Mesothelial cell of epicardium (in vitro differentiated cells): ENCODE results near the gene RAD51B. TPM values are rescaled to one million over a fixed set of nuclear protein-coding genes. Genes with fewer than 3 reads are reported as not detected.

Source experiments
- DNase-seq, 2 experiments: peaks; one replicate each; pipeline ENCODE4 v3.0.0; 2021; ENCODE audit warnings: low spot score in 2 of 2; ENCODE audit not compliant: unreplicated experiment in 2 of 2
- H3K27ac Mint-ChIP-seq: 2 replicates; pipeline ENCODE4 v1.8.0; 2021; ENCODE audit warnings: mixed read lengths
- H3K27me3 Mint-ChIP-seq: 2 replicates; pipeline ENCODE4 v1.8.0; 2021; ENCODE audit warnings: low read depth, mixed read lengths
- H3K36me3 Mint-ChIP-seq: 2 replicates; pipeline ENCODE4 v1.8.0; 2021; ENCODE audit warnings: mixed read lengths
- H3K4me1 Mint-ChIP-seq: 2 replicates; pipeline ENCODE4 v1.8.0; 2021; ENCODE audit warnings: mixed read lengths
- H3K4me3 Mint-ChIP-seq: 2 replicates; pipeline ENCODE4 v1.8.0; 2021; ENCODE audit warnings: mild to moderate bottlenecking, moderate library complexity, mixed read lengths
- H3K9me3 Mint-ChIP-seq: 2 replicates; pipeline ENCODE4 v1.8.0; 2021; ENCODE audit warnings: mixed read lengths
- CTCF ChIP-seq: fragments of 200-600 bp; sonication (generic); IDR thresholded peaks from one replicate; pipeline ENCODE4 v1.5.0; 2021; ENCODE audit warnings: antibody characterized with exemption; ENCODE audit not compliant: unreplicated experiment
- total RNA-seq: library from RNA; stranded (reverse); gene quantifications from 3 replicates; pipeline ENCODE4 v1.2.1, GENCODE V29; 2021

RAD51B gene
- total RNA-seq, 1 donor from 2014 or later = 34.7 TPM

- no peak for TF ChIP-seq CTCF
- Mint-ChIP-seq H3K4me3 (no peak overlapping the region), H3K27me3 (no peaks in the 10 kb centered on the region), H3K36me3 (no peaks in the 10 kb centered on the region), H3K4me1 (peaks cover 28% of the 10 kb centered on the region), H3K9me3 (no peaks in the 10 kb centered on the region), H3K27ac (peak overlapping the region; percentile 58)
- no peak for DNase-seq
These were observed 894.2 kb downstream of the RAD51B start for GRCh38 chr14:68713782-68714181.

GRCh38 chr14:68714991-68715924 is 895.7 kb downstream of the RAD51B start:
- Mint-ChIP-seq H3K27me3 (no peaks in the 10 kb centered on the region), H3K9me3 (peaks cover 12% of the 10 kb centered on the region), H3K27ac (no peak overlapping the region), H3K4me3 (no peak overlapping the region), H3K36me3 (no peaks in the 10 kb centered on the region), H3K4me1 (peaks cover 28% of the 10 kb centered on the region)
- DNase-seq = no peak
- no peak for TF ChIP-seq CTCF

- no peaks in the 10 kb centered on the region for H3K36me3 Mint-ChIP-seq
- H3K9me3 Mint-ChIP-seq = peaks cover 17% of the 10 kb centered on the region
- TF ChIP-seq CTCF = no peak
- H3K4me3 Mint-ChIP-seq = no peak overlapping the region
- DNase-seq = no peak
- peaks cover 27% of the 10 kb centered on the region for H3K4me1 Mint-ChIP-seq
- H3K27me3 Mint-ChIP-seq = no peaks in the 10 kb centered on the region
- H3K27ac Mint-ChIP-seq = no peak overlapping the region
These were observed 897.1 kb downstream of the RAD51B start for GRCh38 chr14:68716698-68717097.

- H3K36me3 Mint-ChIP-seq = no peaks in the 10 kb centered on the region
- no peak for DNase-seq
- H3K9me3 Mint-ChIP-seq = peaks cover 17% of the 10 kb centered on the region
- TF ChIP-seq CTCF = peak; percentile 61
- H3K4me3 Mint-ChIP-seq = no peak overlapping the region
- no peak overlapping the region for H3K27ac Mint-ChIP-seq
- peaks cover 22% of the 10 kb centered on the region for H3K4me1 Mint-ChIP-seq
- no peaks in the 10 kb centered on the region for H3K27me3 Mint-ChIP-seq
These were observed 898.7 kb downstream of the RAD51B start for GRCh38 chr14:68718023-68718990.

GRCh38 chr14:68719634-68720384 is 900.2 kb downstream of the RAD51B start:
- DNase-seq = no peak
- peaks cover 21% of the 10 kb centered on the region for H3K4me1 Mint-ChIP-seq
- TF ChIP-seq CTCF = no peak
- peaks cover 17% of the 10 kb centered on the region for H3K9me3 Mint-ChIP-seq
- H3K27ac Mint-ChIP-seq = no peak overlapping the region
- no peak overlapping the region for H3K4me3 Mint-ChIP-seq
- no peaks in the 10 kb centered on the region for H3K27me3 Mint-ChIP-seq
- no peaks in the 10 kb centered on the region for H3K36me3 Mint-ChIP-seq
